HG02623 (cell line): ENCODE results near the gene KPNA6.
"Not testable (repeated sequence)": the region's sequence is repeated elsewhere in the genome, so short reads cannot be mapped to it uniquely, and the experiment has no call there.

ENCODE experiments used
- ATAC-seq: cut with Tn5 transposase; IDR thresholded peaks from one replicate; pipeline ENCODE4 v1.9.1; 2021; ENCODE audit warnings: moderate library complexity; ENCODE audit not compliant: unreplicated experiment

KPNA6 gene

DNA sequence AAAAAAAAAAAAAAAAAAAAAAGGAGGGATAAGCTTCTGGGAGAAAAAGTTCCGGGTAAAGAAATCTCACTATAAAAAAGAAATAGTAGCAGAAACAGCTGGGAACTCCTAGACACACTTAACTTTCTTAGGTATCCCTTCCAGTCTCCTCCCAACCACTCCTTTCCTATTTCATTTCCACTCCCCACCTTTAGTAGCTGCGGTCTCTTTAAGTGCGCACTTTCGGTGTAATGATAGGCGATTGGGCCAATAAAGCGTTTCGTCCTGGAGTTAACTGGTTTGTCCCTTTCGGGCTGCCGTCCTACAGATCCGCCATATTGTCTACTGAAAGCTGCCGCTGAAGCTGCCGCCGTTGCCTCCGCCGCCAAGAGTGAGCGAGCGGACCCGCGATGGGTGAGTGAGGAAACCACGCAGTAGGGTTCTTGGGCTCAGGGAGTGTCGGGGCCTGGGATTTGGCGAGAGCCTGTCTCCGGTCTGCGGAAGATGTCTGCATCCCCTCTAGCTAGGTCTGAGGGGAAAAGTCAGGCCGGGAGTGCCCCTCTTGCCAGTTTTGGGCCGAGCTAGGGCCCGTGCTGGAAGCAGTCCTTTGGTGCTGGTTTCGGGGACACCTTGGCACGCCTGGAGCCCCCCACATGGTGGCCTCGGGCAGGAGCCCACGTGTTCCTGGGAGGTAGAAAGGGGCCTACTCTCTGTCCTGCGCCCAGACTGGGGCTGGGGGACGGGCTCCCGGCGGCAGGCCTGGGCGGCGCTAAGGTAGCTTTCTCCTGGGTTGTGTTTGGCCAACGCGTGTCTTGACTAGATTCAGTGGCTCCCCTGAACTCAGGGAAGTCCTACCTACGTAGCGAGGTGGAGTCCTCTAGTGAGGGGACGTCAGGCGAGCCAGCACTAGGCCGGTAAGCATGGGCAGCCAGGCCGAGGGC, at the start of gene KPNA6:
TSS of gene KPNA6 (plus strand) at position 315 of the 920 bp plus-strand sequence. CDS start at position 390, 75 bp downstream.
- peak; percentile 61 for ATAC-seq

DNA sequence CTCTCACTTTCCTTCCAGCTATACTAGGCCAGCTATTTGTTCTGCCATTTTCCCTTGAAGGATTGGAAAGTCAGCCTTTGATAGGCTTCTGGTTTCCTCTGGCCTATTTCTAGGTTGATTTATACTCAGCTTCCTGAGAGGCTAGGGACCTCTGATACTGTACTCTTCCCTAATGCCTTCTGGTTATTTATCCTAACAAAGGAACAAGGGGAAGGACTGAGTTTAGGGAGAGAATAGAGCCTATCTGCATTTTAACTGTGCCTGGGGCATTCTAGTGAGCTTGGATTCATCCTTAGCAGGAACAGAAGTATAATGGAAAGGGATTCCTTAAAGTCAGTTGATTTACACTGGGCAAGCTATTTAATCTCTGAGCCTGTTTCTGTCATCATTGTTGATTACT, 46.9 kb upstream of the KPNA6 start:
- no peak for ATAC-seq

DNA sequence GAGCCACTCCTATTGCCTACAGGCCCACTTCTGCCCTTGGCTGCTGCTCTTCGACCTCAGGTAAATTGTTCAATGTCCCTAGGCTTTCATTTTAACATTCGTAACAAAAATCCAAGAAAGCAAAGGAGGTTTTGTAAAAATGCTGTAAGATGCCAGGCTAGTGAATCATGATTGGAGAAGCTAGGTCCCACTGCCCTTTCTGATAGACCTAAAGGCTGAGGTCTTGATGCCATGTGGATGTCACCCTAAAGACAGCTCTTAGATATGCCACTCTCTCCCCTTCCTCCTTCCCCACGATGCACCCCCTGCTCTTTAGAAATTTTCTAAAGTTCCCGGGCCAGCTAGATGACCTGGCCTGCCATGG, 45.0 kb upstream of the KPNA6 start:
- no peak for ATAC-seq

DNA sequence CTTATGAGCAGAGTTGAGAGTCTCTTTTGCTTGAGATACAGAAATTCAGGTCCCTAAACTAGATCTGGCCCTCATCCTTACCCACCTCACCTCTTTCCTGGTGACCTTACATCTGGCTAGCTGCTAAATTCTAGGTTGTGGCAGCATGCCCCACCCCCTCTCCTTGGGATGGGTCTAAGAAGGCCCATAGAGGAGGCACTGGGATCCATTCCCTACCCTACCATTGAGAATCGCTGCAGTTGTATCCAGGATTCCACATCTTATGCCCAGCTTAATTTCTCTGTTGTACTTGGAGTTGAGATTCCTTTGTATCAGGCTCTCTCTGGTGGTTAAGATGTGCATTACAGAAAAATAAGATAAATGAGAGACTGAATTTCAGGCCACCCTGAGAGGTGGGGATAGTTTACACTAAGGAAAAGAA, 44.6 kb upstream of the KPNA6 start:
- ATAC-seq = no peak

DNA sequence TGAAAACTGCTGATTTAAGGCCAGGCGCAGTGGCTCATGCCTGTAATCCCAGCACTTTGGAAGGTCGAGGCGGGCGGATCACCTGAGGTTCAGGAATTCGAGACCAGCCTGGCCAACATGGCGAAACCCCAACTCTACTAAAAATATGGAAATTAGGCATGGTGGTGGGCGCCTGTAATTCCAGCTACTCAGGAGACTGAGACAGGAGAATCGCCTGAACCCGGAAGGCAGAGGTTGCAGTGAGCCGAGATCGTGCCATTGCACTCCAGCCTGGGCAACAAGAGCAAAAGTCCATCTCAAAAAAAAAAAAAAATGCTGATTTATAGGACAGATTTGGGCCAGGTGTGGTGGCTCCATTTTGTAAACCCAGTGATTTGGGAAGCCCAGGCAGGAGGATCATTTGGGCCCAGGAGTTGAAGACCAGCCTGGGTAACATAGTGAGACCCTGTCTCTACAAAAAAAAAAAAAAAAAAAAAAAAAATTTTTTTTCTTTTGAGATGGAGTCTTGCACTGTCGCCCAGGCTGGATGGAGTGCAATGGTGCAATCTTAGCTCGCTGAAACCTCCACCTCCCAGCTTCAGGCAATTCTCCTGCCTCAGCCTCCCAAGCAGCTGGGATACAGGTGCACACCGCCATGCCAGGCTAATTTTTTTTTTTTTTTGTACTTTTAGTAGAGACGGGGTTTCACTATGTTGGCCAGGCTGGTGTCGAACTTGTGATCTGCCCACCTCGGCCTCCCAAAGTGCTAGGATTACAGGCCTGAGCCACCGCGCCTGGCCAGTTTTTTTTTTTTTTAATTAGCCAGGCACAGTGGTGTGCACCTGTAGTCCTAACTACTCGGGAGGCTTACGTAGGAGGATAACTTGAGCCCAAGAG, 42.0 kb upstream of the KPNA6 start:
- not testable (repeated sequence) for ATAC-seq

DNA sequence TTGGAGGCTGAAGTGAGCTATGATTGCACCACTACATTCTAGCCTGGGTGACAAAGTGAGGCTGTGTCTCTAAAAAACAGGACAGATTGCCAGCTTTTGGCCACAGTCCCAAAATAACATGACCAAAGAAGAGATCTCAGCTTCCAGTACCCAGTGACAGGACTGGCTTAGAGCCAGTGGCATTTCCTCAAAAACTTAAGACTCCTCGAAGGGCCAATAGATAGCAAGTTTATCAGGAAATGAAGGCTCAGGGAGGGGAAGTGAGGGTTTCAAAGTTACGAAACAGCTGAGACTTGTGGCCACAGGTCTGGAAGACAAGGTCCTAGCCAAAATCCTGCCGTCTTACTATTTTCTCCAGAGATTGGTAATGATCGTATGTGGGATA, 41.4 kb upstream of the KPNA6 start:
- no peak for ATAC-seq

DNA sequence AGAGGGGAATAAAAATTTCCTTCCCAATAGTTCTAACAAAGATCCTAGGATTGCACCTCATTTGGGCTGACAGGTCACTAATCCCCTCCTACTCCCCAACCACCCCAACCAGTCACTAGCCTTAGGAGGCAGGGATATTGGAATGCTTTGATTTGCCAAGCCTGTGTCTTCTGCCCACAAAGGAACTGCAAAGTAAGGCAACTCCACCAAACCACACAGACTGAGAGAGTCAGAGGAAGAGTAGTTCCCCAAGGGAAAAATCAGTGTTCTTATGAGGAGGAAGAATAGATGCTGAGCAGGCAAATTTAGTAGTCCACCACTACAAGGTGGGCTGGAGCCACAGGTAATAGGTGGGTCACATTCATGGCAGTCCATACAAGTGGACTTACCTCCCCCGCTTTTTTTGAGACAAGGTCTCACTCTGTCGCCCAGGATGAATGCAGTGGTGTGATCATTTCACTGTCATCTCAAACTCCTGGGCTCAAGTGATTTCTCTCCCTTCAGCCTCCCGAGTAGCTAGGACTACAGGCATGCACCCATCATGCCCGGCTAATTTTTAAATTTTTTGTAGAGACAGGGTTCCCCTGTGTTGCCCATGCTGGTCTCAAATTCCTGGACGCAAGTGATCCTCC, 38.8 kb upstream of the KPNA6 start:
- no peak for ATAC-seq

DNA sequence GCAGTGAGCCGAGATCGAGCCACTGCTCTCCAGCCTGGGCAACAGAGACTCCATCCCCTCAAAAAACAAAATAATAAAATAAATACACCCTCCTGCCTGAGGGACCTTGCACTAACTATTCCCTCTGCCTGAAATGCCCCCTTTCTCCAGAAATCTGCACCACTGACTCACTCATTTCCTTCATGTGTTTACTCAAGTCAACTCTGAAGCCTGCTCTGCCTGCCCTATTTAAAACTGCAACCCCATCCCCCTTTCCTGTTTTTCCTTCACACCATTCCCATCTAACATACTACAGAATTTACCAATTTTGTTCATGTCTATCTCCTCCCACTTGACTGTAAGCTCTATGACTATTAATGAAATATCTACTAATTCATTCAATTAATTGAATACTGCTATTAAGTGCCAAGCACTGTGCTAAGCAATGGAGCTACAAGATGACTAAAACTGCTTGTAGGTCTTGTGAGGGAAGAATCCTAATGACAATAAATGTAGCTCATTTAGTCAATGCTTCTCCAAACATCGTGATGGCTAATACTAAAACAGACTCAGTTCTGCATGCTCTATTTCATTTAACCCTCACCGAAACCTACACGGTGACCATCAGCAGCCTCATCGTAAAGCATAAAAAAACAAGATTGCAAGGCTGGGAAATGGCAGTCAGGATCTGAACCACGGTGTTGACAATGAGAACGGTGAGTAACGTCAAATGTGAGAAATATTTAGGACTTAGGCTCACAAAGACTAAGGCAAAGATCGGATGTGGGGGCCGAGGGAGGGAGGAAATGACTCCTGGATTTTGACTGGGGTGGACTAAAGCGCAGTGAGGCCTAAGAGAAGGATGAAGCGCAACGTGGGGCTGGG, 35.9 kb upstream of the KPNA6 start:
- ATAC-seq = no peak

DNA sequence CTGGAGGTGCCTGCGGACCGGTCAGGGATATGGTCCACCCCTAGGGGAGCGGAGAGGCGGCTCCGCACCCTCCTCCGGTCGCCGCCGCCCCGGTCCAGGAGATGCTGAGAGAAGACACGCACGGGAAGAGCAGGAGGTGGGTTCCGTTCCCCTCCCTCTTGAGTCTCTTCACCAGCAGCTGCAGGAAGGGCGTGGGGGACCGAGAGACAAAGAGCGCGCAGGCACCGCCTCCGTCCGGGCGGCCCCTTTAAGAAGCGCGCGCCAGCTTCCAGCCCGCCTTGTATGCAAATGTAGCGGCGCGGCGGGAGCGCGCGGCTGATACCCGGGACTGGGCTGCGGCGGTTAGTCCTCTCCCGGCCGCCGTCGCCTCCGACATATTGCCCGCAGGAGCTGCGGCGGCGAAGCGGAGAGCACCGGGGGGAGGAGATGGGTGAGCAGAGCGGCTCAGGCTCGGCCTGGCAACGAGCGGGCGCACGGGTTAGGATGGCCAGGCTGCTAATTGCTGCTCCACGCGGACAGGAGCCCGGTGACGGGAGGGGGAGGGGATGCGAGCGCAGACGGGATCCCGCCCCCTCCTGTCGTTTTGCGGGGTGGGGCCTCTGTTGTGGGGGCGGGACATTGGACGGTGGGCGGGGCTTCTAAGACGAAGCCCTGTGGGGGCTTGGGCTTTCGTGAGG, 35.1 kb upstream of the KPNA6 start, which contains the start of gene TMEM39B:
TSS of gene TMEM39B (plus strand) at position 318 of the 677 bp plus-strand sequence. CDS start at position 427, 109 bp downstream.
- peak; percentile 87 for ATAC-seq

DNA sequence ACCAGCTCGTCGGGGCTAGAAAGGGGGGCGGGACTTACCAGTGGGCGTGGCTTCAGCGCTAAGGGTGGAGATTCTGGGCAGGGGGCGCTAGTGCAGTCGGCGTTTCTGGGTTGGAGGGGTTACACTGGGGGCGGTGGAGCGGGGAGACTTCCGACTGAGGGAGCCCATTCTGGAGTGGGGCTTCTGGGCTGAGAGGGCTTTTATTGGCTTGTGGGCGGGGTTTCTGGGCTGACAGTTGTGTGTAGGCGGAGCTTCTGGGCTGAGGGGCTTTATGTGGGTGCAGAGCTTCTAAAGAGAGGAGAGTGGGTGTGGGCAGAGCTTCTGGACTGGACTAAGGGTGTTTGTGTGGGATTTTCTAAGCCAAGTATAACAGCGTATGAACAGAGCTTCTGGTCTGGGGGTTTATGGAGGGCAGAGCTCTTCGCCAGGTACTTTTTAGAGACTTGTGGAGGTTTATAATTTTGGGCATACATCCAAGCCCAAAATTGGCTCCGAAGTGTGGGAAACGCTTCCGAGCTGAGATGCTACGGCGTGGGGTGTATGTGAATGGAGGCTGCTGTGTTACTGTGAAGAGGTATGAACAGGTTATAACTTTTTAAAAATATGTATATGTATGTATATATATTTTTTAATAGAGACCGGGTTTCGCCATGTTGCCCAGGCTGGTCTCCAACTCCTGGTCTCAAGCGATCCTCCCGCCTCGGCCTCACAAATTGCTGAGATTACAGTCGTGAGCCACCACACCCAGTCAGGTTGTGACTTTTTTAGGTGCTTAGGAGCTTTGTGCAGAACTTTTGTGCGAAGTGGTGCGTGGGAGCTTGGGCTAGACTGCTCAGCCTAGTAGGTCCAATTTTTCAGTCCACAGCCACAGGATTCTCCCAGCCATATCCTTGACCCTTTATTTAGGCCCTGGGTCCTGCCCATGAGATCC, 34.3 kb upstream of the KPNA6 start:
- ATAC-seq = no peak

DNA sequence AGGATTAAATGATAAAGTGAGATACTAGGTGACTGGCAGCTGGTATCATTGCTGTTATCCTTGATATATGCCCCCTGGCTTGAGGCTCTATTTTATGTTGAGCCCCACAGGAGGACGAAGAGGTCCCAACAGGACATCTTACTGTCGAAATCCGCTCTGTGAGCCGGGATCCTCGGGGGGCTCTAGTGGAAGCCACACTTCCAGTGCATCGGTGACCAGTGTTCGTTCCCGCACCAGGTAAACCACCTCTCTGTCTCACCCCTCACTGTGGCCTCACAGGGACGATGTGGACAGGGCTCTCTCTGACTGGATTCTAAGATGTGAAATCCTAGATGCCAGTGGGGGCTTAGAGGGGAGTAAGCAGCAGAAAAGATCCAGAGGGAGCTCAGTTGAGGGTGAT, 33.0 kb upstream of the KPNA6 start:
- no peak for ATAC-seq

DNA sequence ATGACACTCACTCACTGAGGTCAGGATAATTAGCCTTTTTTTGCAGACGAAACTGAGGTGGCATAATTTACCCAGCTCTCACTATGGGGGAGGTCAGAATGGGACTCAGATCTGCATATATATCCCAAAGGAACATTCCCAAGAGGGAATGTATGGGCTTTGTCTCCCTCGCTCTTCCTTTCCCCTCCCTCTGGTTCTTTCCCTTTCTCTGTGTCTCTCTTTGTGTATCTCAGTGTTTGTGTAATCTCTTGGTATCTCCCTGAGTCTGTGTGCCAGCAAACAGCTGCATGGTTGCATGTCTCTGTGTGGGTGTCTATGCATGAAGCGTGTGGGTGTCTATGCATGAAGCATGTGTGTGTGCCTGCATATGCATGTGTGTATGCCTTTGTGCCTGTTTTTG, 30.4 kb upstream of the KPNA6 start:
- no peak for ATAC-seq

DNA sequence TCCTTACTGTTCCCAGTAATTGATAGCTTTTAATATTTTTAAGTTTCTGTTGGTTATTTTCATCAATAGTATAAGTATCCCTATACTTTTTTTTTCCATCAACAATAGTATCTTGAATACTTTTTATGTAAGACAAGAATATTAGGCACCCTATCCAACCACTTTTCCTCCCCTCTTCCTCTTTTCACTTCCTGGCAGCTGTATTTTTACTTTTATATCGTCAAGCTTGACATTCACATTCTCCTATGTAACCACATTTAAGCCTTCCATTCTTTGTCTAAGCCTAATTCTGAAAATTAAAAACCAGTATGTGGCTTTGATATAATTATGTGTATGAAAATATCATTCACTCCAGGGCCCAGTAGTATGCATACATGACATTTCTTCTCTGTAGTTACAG, 25.8 kb upstream of the KPNA6 start:
- no peak for ATAC-seq

DNA sequence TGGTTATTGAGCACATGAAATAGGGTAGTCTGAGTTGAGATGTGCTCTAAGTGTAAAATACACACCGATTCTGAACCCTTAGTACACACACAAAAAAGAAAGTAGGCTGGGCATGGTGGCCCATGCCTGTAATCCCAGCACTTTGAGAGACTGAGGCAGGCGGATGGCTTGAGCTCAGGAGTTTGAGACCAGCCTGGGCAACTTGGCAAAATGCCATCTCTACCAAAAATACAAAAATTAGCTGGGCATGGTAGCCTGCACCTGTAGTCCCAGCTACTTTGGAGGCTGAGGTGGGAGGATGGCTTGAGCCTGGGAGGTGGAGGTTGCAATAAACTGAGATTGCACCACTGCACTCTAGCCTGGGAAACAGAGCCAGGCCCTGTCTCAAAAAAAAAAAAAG, 21.5 kb upstream of the KPNA6 start:
- not testable (repeated sequence) for ATAC-seq

DNA sequence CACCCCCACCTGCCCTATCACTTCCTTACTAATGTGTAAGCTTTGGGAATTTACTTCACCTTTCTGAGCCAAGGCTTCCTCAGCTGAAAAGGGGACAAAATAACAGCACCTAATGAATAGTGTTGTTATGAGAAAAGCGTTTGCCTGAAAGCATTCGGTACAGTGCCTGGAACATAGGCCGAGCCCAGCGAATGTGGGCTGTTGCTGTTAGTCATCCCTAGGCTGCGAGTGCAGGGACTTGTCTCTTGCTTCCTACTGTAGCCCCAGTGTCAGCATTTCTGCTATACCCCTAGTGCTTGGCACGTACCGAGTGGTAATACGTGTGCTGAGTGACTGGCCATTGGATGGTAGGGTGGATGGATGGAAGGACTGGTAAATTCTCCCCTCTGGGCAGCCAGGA, 16.7 kb upstream of the KPNA6 start:
- no peak for ATAC-seq

DNA sequence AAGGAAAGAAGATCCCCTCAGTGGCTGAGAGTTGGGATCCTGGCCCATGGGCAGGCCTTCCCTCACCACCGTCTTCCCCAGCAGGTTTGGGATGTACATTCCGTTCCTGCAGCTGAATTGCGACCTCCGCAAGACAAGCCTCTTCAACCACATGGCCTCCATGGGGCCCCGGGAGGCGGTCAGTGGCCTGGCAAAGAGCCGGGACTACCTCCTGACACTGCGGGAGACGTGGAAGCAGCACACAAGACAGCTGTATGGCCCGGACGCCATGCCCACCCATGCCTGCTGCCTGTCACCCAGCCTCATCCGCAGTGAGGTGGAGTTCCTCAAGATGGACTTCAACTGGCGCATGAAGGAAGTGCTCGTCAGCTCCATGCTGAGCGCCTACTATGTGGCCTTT, 16.3 kb upstream of the KPNA6 start:
- no peak for ATAC-seq

DNA sequence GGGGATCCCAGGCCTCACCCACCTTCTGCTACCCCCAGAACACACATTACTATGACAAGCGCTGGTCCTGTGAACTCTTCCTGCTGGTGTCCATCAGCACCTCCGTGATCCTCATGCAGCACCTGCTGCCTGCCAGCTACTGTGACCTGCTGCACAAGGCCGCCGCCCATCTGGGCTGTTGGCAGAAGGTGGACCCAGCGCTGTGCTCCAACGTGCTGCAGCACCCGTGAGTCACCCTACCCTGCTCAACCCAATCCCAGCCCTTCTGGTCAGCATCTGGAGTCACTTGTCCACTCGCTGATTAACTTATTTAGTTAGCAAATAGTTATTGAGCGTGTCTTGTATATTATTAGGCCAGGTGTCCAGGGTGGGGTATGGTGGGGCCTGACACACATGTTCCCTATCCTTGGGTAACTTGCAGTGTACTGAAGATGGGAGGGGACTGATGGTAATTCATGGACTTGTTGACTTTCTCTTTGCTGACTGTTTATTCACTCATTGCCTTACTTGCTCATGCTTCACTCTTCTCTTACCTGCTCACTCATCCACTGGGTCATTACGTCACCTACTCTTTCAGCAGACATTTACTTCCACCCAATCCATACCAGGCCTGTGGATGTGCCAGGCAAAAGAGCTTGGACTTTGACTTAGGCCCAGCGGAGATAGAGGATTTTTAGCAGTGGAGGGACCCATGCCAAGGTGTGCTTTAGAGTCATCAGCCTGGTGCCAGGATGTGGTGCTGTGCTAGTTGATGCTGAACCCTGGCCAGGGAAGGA, 12.9 kb upstream of the KPNA6 start:
- ATAC-seq = no peak

DNA sequence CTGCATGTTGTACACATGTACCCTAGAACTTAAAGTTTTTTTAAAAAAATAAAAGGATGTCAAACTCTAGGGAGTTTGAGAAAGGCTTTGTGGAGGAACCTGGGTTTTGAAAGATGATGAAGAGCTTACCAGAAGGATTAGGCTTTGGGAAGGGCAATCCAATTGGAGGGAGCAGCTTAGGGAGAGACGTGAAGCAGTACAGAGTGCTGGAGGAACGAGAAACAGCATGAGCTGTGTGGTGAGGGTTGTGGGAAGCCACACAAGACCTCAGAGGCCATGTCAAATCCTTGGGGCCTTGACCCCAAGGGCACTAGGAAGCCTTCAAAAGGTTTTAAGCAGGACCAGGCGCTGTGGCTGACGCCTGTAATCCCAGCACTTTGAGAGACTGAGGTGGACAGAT, 8.4 kb upstream of the KPNA6 start:
- no peak for ATAC-seq
